VCaP (cell line): Measurements from ENCODE around the gene NALCN.

ENCODE experiments used
- H3K27ac ChIP-seq: fragments of 450-650 bp; 2 replicates; pipeline ENCODE4 v1.5.1; 2017
- CTCF ChIP-seq: fragments of 450-650 bp; conservative IDR thresholded peaks from 2 replicates; pipeline ENCODE4 v1.5.1; 2017; ENCODE audit warnings: mild to moderate bottlenecking, moderate library complexity

Gene NALCN

GRCh38 chr13:101416181-101417042, at the start of gene NALCN:
TSS of gene NALCN (minus strand) at chr13:101416508. CDS start at chr13:101399126, 17,382 bp downstream.
- TF ChIP-seq CTCF, result no peak
- H3K27ac ChIP-seq, result no peak within 1 kb of the TSS

- TF ChIP-seq CTCF, result no peak
- no peak overlapping the region for H3K27ac ChIP-seq
Observed at GRCh38 chr13:101465877-101466276, 49.6 kb upstream of the NALCN start.

GRCh38 chr13:101457176-101457575, 40.9 kb upstream of the NALCN start:
- H3K27ac ChIP-seq, result no peak overlapping the region
- TF ChIP-seq CTCF, result no peak

- no peak for TF ChIP-seq CTCF
- no peak overlapping the region for H3K27ac ChIP-seq
Observed at GRCh38 chr13:101455863-101456262, 39.6 kb upstream of the NALCN start.

GRCh38 chr13:101454767-101455166, 38.5 kb upstream of the NALCN start:
- no peak for TF ChIP-seq CTCF
- H3K27ac ChIP-seq, result no peak overlapping the region

- no peak overlapping the region for H3K27ac ChIP-seq
Observed at GRCh38 chr13:101453784-101454201, 37.5 kb upstream of the NALCN start.

More at GRCh38 chr13:101453784-101454201, 37.5 kb upstream of the NALCN start:
- no peak for TF ChIP-seq CTCF
